ENCODE results near the gene TMEM74B. TPM values are rescaled to one million over a fixed set of nuclear protein-coding genes. Genes with fewer than 3 reads are reported as not detected.
A peak's percentile ranks its signal among the peaks of the same experiment; 100 is the strongest.

TMEM74B gene
- total RNA-seq, 1 donor from 2014 or later = 0.85 TPM

- H3K9me3 Mint-ChIP-seq = peaks cover 4% of the 10 kb centered on the region
- no peak overlapping the region for H3K27ac Mint-ChIP-seq
- no peaks in the 10 kb centered on the region for H3K36me3 Mint-ChIP-seq
- peaks cover 70% of the 10 kb centered on the region for H3K27me3 Mint-ChIP-seq (ENCODE audit: low read depth)
- no peak overlapping the region for H3K4me3 Mint-ChIP-seq
- H3K4me1 Mint-ChIP-seq = no peaks in the 10 kb centered on the region
- TF ChIP-seq CTCF (IDR thresholded peaks at IDR 0.05; ENCODE audit: unreplicated experiment) = no peak
- DNase-seq (ENCODE audit: low spot score in 2 of 2, unreplicated experiment in 2 of 2) = no peak
These were observed 30.1 kb upstream of the TMEM74B start for GRCh38 chr20:1214838-1215261.

GRCh38 chr20:1212607-1213396 is 28.0 kb upstream of the TMEM74B start:
- Mint-ChIP-seq H3K27me3 (ENCODE audit: low read depth) (peaks cover 69% of the 10 kb centered on the region), H3K27ac (no peak overlapping the region), H3K9me3 (peaks cover under 1% of the 10 kb centered on the region), H3K4me1 (no peaks in the 10 kb centered on the region), H3K4me3 (no peak overlapping the region), H3K36me3 (no peaks in the 10 kb centered on the region)
- peak; percentile 45 to 63 for DNase-seq (ENCODE audit: low spot score in 2 of 2, unreplicated experiment in 2 of 2)
- TF ChIP-seq CTCF (IDR thresholded peaks at IDR 0.05; ENCODE audit: unreplicated experiment) = peak; percentile 76

- Mint-ChIP-seq H3K4me3 (no peak overlapping the region), H3K27me3 (ENCODE audit: low read depth) (peaks cover 74% of the 10 kb centered on the region), H3K36me3 (no peaks in the 10 kb centered on the region), H3K27ac (no peak overlapping the region), H3K4me1 (no peaks in the 10 kb centered on the region), H3K9me3 (no peaks in the 10 kb centered on the region)
- TF ChIP-seq CTCF (IDR thresholded peaks at IDR 0.05; ENCODE audit: unreplicated experiment) = no peak
- no peak for DNase-seq (ENCODE audit: low spot score in 2 of 2, unreplicated experiment in 2 of 2)
These were observed 27.2 kb upstream of the TMEM74B start for GRCh38 chr20:1212023-1212422.

- DNase-seq (ENCODE audit: low spot score in 2 of 2, unreplicated experiment in 2 of 2) = no peak
- no peaks in the 10 kb centered on the region for H3K4me1 Mint-ChIP-seq
- no peak overlapping the region for H3K4me3 Mint-ChIP-seq
- TF ChIP-seq CTCF (IDR thresholded peaks at IDR 0.05; ENCODE audit: unreplicated experiment) = no peak
- no peak overlapping the region for H3K27ac Mint-ChIP-seq
- peaks cover 72% of the 10 kb centered on the region for H3K27me3 Mint-ChIP-seq (ENCODE audit: low read depth)
- H3K36me3 Mint-ChIP-seq = no peaks in the 10 kb centered on the region
- H3K9me3 Mint-ChIP-seq = no peaks in the 10 kb centered on the region
These were observed 25.7 kb upstream of the TMEM74B start for GRCh38 chr20:1210501-1210900.

GRCh38 chr20:1209447-1210387 is 24.9 kb upstream of the TMEM74B start:
- DNase-seq (ENCODE audit: low spot score in 2 of 2, unreplicated experiment in 2 of 2) = no peak
- peaks cover 67% of the 10 kb centered on the region for H3K27me3 Mint-ChIP-seq (ENCODE audit: low read depth)
- TF ChIP-seq CTCF (IDR thresholded peaks at IDR 0.05; ENCODE audit: unreplicated experiment) = no peak
- no peak overlapping the region for H3K4me3 Mint-ChIP-seq
- no peaks in the 10 kb centered on the region for H3K36me3 Mint-ChIP-seq
- H3K4me1 Mint-ChIP-seq = no peaks in the 10 kb centered on the region
- H3K27ac Mint-ChIP-seq = no peak overlapping the region
- H3K9me3 Mint-ChIP-seq = no peaks in the 10 kb centered on the region
